ENCODE results near the gene IFIT5. TPM values are rescaled to one million over a fixed set of nuclear protein-coding genes. Genes with fewer than 3 reads are reported as not detected.
"Not testable (repeated sequence)": the region's sequence is repeated elsewhere in the genome, so short reads cannot be mapped to it uniquely, and the experiment has no call there.

Gene IFIT5
- polyA plus RNA-seq, 4 donors = 13.4 to 24.8 (median 17.1) TPM

- no peak for DNase-seq (ENCODE audit: low read depth in 4 of 4, low spot score in 3 of 4)
These were observed 13.3 kb downstream of the IFIT5 start for GRCh38 chr10:89427629-89428028.

- no peak for DNase-seq (ENCODE audit: low read depth in 4 of 4, low spot score in 3 of 4)
These were observed 14.5 kb downstream of the IFIT5 start for GRCh38 chr10:89428877-89429276.

GRCh38 chr10:89431977-89432376 is 17.6 kb downstream of the IFIT5 start:
- peak in 3 of 4 donors; percentile 35 to 53 (median 39) for DNase-seq (ENCODE audit: low read depth in 4 of 4, low spot score in 3 of 4)

- no peak for DNase-seq (ENCODE audit: low read depth in 4 of 4, low spot score in 3 of 4)
These were observed 24.2 kb downstream of the IFIT5 start for GRCh38 chr10:89438525-89438924.

DNA sequence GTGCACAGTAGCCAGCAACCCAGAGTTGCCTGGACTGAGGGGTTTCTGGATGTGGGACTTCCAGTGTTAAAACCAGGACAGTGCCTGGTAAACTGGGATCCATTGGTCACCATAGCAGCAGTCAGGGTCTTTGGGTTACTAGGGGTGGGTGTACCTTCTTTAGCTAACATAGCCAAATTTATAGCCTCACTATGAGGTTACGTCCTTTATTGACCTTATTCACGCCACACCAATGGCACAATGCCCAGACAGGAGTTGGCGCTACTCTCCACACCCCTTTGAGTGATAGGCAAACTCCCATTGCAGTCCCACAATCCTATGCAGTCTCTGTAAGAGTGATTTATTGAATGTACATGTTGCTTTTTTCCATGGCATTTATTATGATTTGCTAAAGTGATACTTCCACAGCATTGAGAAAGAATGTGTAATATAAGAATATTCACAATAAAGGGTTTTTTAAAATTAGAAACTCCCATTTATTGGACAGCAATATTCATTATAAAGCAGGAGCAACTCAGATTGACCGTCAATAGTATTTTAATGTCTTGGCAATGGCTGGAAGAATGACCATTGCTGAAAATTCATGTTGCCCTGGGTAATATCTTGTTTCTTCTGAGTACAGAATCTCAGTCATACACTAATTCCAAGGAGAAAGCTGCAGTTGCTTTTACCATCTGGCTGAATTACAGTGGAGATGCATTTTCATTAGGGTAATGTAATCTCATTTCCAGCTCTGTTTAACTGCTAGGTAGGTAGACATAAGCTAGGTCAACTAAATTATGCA is 26.1 kb downstream of the IFIT5 start:
- no peak for DNase-seq (ENCODE audit: low read depth in 4 of 4, low spot score in 3 of 4)

DNA sequence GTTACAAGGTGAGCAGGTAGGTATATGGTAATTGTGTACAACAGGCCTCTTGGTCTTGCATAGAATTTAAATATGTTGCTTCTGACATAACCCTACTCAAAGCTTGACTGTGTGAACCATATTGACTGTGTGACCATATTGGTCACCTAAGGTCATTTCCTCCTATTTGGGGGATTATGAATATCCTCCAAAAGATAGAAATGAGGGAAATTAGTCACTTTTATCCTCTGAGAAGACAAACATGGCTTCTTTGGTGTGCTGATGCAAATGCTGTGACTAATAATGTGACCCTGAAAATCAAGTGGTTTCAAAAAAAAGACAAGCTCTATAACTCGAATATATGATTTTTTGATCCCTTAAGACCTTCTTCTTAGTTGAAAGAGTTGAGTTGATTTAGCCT is 27.9 kb downstream of the IFIT5 start:
- no peak for DNase-seq (ENCODE audit: low read depth in 4 of 4, low spot score in 3 of 4)

- DNase-seq (ENCODE audit: low read depth in 4 of 4, low spot score in 3 of 4) = not testable (repeated sequence)
These were observed 30.5 kb downstream of the IFIT5 start for GRCh38 chr10:89444819-89445218.

GRCh38 chr10:89450901-89451300 is 36.5 kb downstream of the IFIT5 start:
- DNase-seq (ENCODE audit: low read depth in 4 of 4, low spot score in 3 of 4) = no peak

DNA sequence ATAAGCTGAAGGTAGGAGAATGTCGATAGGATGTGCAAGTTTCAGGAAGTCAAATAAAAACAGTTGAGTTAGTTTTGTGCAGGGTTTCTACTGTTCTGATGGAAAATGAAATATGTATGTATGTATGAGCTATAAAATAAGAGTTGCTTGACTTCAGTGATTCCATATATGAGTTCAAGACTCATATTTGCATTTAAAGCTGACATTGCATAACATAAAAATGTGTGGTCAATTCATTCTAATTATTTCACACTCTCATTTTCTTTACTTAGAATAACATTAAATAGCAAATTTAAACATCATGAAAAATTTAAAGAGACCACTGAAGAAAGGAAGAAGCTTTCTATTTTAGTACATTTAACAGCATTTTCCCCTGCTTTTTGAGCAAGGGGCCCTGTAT is 37.8 kb downstream of the IFIT5 start:
- no peak for DNase-seq (ENCODE audit: low read depth in 4 of 4, low spot score in 3 of 4)

GRCh38 chr10:89454561-89455347 is 40.4 kb downstream of the IFIT5 start:
- no peak for DNase-seq (ENCODE audit: low read depth in 4 of 4, low spot score in 3 of 4)

- DNase-seq (ENCODE audit: low read depth in 4 of 4, low spot score in 3 of 4) = no peak
These were observed 43.9 kb downstream of the IFIT5 start for GRCh38 chr10:89458291-89458690.

DNA sequence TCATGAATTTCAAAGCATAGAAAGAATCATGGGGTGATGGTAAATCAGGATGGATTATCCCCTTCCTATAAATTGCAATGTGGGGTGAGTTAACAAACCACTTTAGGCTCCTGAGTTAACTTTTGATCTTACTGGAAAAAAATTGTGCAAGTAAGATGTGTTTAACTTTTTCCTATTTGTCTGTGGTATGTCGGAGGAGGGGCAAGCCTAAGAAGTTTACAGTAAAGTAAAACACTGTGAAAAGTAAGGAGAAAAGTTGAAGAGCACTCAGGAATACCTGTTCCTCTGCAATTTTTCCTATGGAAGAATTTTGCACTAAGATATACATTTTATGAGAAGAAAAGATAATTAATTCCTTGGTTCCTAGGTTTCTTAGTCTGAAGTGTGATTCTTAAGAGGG is 44.4 kb downstream of the IFIT5 start:
- no peak for DNase-seq (ENCODE audit: low read depth in 4 of 4, low spot score in 3 of 4)

DNA sequence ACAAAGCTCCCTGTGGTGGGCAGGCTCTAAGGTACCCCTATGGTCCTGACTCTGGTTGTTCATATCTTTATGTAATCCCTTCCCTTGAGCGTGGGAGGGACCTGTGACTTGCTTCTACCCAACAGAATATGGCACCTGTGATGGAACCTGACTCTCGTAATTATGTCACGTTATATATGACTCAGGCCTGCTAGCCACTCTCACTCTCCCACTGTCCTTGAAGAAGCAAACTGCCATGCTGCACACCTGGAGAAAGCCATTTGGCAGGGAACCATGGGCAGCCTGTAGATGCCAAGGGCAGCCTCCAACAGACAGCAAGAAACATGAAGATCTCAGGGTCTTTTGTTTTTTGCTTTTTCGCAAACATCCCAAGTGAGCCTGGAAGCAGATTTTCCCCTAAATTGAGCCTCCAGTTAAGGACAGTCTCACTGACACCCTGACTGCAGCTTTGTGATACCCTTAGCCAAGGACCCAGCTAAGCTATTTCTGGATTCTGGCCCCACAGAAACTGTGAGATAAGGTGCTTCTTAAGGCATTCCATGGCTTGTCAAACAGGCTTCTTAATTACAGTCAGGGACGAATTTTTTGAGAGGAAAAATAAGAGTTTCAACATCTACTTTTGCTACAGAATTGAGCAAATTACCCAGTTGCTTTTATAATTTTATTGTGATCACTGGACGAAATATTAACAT is 49.6 kb downstream of the IFIT5 start:
- no peak for DNase-seq (ENCODE audit: low read depth in 4 of 4, low spot score in 3 of 4)

GRCh38 chr10:89465196-89465595 is 50.8 kb downstream of the IFIT5 start:
- DNase-seq (ENCODE audit: low read depth in 4 of 4, low spot score in 3 of 4) = no peak

DNA sequence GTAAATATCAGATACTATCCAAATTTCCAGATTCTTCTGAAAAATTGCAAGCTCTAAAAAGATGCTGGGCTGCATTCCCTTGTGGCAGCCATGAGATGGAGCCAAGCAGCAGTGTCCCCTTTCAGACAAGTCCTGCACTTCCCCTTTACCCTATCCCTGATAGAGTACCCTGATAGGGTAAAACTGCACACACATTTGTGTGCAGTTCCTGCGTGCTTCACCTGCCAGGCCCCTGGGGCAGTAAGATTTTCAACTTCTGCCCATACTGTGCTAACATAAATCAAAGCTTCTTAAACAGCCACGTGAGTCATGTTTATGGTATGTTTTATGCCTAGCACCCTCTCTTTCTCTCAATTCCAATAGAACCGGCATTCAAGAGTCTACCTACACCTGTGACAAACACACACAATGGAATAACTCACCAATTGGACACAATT is 52.2 kb downstream of the IFIT5 start:
- no peak for DNase-seq (ENCODE audit: low read depth in 4 of 4, low spot score in 3 of 4)

DNA sequence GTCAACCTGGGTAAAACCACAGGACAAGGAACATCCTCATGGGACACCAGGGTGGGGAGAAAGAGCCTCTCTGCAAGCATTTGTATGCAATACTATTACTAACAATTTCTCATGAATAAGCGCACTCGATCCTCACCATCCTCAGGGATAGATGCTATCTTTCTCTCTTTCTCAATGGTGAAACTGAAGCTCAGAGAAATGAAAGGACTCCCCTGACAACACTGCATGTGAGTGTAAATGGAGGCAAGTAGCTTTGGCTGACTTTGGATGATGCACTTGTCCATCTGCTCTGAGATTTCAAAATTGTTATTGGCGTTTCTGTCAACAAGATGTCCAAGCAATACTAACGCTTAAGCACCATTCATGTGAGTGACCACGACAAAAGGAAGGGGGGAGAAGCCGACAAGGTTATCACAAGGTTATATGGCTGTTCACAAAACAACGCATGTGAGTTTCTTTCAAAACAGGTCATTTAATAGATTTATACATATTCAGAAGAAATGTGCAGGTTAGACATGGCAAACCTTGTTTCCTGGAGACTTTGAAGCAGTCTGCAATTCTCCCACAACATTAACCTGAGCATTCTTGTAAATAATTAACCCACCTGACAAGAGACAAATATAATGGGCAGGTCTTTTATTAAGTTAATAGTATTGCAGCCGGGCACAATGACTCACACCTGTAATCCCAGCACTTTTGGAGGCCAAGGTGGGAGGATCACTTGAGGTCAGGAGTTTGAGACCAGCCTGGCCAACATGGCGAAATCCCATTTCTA is 54.0 kb downstream of the IFIT5 start:
- DNase-seq (ENCODE audit: low read depth in 4 of 4, low spot score in 3 of 4) = no peak

GRCh38 chr10:89469517-89469916 is 55.1 kb downstream of the IFIT5 start:
- no peak for DNase-seq (ENCODE audit: low read depth in 4 of 4, low spot score in 3 of 4)

All from right renal pelvis (tissue), 4 donors.